Activated CD4-positive, alpha-beta T cell treated with anti-CD3 and anti-CD28 coated beads, Interleukin-2, amount 50 U/mL, for 1 hour (primary cell): Measurements from ENCODE around the gene MYBBP1A.
A peak's percentile ranks its signal among the peaks of the same experiment; 100 is the strongest.
"Not testable (repeated sequence)": the region's sequence is repeated elsewhere in the genome, so short reads cannot be mapped to it uniquely, and the experiment has no call there.

ENCODE experiments used
- DNase-seq: peaks from one replicate; pipeline ENCODE4 v3.0.0-alpha.2; 2020

The MYBBP1A gene

GRCh38 chr17:4588391-4588790 is 33.2 kb upstream of the MYBBP1A start:
- DNase-seq, result no peak

- no peak for DNase-seq
Observed at GRCh38 chr17:4587803-4588202, 32.6 kb upstream of the MYBBP1A start.

GRCh38 chr17:4587195-4587594 is 32.0 kb upstream of the MYBBP1A start:
- no peak for DNase-seq

GRCh38 chr17:4586043-4586442 is 30.9 kb upstream of the MYBBP1A start:
- no peak for DNase-seq

GRCh38 chr17:4585638-4585994 is 30.4 kb upstream of the MYBBP1A start:
- no peak for DNase-seq

GRCh38 chr17:4584917-4585637 is 29.9 kb upstream of the MYBBP1A start:
- DNase-seq, result no peak

- DNase-seq, result peak; percentile 12
Observed at GRCh38 chr17:4584101-4584916, 29.1 kb upstream of the MYBBP1A start, which contains the start of gene SMTNL2. Gene SMTNL2 (plus strand): TSS chr17:4584529. CDS start chr17:4584606, 77 bp downstream.

- no peak for DNase-seq
Observed at GRCh38 chr17:4583782-4584100, 28.6 kb upstream of the MYBBP1A start.

GRCh38 chr17:4583206-4583605 is 28.0 kb upstream of the MYBBP1A start:
- DNase-seq, result no peak

- no peak for DNase-seq
Observed at GRCh38 chr17:4582691-4583090, 27.5 kb upstream of the MYBBP1A start.

GRCh38 chr17:4582101-4582501 is 26.9 kb upstream of the MYBBP1A start:
- no peak for DNase-seq

GRCh38 chr17:4580291-4580690 is 25.1 kb upstream of the MYBBP1A start:
- no peak for DNase-seq

GRCh38 chr17:4579678-4580077 is 24.5 kb upstream of the MYBBP1A start:
- no peak for DNase-seq

GRCh38 chr17:4578349-4578748 is 23.2 kb upstream of the MYBBP1A start:
- not testable (repeated sequence) for DNase-seq

GRCh38 chr17:4577386-4577993 is 22.3 kb upstream of the MYBBP1A start:
- DNase-seq, result no peak

- no peak for DNase-seq
Observed at GRCh38 chr17:4576729-4577322, 21.6 kb upstream of the MYBBP1A start.

GRCh38 chr17:4576161-4576558 is 21.0 kb upstream of the MYBBP1A start:
- DNase-seq, result no peak

GRCh38 chr17:4574448-4575045 is 19.4 kb upstream of the MYBBP1A start:
- DNase-seq, result no peak

GRCh38 chr17:4573669-4574068 is 18.5 kb upstream of the MYBBP1A start:
- peak; percentile 41 for DNase-seq

- no peak for DNase-seq
Observed at GRCh38 chr17:4573115-4573514, 17.9 kb upstream of the MYBBP1A start.

- DNase-seq, result no peak
Observed at GRCh38 chr17:4572131-4572530, 16.9 kb upstream of the MYBBP1A start.

GRCh38 chr17:4569591-4569990 is 14.4 kb upstream of the MYBBP1A start:
- no peak for DNase-seq

GRCh38 chr17:4566785-4567184 is 11.6 kb upstream of the MYBBP1A start:
- peak; percentile 37 for DNase-seq
